Activated CD8-positive, alpha-beta memory T cell treated with anti-CD3 and anti-CD28 coated beads for 48 hours (primary cell): ENCODE measurements around the gene TRAK1.

ENCODE experiments used
- DNase-seq, 3 experiments: peaks; one replicate each; pipeline ENCODE4 v3.0.0-alpha.2; 2020; ENCODE audit warnings: low read depth in 2 of 3, low spot score in 2 of 3

The TRAK1 gene

DNA sequence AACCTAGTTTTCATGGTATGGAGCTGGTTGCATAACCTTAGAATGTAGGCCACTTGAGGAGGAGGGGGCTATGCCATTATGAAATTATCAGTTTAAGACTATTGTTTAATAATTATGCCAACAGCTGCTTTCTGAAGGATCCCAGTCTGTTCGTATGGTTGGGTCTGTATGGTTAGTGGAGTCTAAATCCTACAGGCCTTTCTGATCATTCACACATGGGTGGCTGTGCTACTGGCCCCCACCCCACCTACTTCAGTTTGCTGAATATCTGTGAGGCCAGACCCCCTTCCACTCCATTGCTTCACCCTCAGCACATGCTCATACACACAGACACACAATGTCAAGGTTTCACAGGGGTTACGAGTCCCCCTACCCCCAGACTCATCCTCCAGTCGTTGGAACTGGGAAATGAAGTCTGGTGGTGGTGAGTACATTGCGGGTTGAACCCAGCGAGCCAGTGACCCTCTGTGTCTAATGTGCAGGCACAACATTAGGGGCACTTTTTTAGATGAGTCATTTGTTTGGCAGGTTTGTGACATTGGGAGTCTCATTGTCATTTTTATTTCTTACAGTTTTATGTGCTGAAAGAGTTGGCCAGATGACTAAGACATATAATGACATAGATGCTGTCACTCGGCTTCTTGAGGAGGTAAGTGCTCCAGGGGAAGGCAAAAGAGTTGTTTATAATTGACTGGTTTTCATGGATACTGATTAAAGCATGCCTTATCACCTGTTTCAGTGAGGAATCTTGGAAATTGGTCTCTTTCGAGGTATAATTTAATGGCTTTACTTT lies 85.3 kb downstream of the TRAK1 start:
- no peak for DNase-seq

GRCh38 chr3:42177068-42177800 lies 86.1 kb downstream of the TRAK1 start:
- no peak for DNase-seq

- no peak for DNase-seq
These were observed 86.6 kb downstream of the TRAK1 start for GRCh38 chr3:42177801-42178150.

GRCh38 chr3:42179110-42179725 lies 88.1 kb downstream of the TRAK1 start:
- no peak for DNase-seq

GRCh38 chr3:42180901-42181300 lies 89.7 kb downstream of the TRAK1 start:
- no peak for DNase-seq

DNA sequence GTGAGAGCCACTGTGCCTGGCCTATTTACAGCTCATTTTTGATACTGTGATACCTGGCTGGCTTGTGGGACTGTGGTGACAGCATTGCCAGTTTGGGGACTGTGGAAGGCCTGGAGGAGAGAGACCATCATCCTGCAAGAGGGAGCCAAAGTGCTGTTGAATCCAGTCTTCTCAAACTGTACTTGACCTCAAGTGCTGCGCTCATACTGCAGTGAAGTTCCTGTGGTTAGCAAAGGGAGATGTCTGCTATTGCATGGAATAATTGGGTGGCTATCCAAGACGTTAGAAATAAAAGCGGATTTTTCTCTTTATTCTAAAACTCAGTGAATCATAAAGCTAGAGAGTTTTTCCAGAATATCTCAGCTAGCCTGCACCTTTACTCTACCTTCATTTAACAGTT lies 91.4 kb downstream of the TRAK1 start:
- DNase-seq, result no peak

- no peak for DNase-seq
These were observed 93.0 kb downstream of the TRAK1 start for GRCh38 chr3:42183991-42184632.

GRCh38 chr3:42184651-42185443 lies 93.7 kb downstream of the TRAK1 start:
- no peak for DNase-seq

GRCh38 chr3:42187936-42188335 lies 96.8 kb downstream of the TRAK1 start:
- DNase-seq, result no peak

DNA sequence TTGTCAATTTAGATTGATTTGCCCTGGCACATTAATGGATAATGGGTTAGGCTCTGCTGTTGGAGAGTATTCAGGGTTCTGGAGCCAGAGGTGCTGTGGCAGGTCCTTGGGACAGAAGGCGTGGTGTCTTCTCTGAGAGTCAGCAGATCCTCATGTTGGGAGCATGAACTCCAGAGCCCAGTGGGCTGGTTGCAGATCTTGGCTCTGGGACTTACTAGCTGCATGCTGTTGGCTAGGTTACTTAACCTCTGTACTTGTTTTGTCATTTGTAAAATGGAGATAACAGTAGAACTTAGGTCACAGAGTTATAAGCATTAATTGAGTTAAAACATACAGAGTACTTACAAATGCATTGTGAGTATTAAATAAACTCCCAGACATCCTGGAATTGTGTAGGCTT lies 97.2 kb downstream of the TRAK1 start:
- no peak for DNase-seq

GRCh38 chr3:42189001-42189460 lies 97.9 kb downstream of the TRAK1 start:
- DNase-seq, result no peak

DNA sequence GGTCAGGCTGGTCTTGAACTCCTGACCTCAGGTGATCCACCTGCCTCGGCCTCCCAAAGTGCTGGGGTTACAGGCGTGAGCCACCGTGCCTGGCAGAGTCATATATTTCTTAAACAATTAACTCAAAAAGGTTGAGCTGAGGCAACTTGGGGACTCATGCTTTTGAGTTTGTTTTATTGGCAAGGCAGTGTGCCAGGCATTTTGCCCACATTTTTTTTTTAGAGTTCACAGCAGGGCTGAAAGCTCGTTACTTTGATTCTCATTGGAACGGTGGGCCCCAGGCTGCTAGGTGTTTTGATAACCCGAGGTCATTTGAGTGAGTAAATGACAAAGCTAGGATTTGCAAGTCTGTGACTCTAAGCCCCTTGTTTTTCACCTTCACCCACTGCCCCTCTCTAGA lies 98.6 kb downstream of the TRAK1 start:
- DNase-seq, result no peak

GRCh38 chr3:42190701-42191442 lies 99.7 kb downstream of the TRAK1 start:
- peak; percentile 16 to 62 (median 57) for DNase-seq

DNA sequence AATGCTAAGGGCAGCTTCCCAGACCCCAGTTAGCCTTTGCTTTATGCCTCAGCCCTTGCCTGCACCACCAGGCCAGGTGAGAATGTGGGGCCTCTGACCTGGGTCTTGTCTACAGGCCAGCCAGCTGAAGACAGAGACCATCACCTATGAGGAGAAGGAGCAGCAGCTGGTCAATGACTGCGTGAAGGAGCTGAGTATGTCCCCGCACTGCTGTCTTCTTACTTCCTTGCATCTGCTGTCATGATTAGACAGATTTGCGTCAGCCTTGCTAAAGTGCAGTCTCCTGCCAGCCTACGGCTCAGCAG lies 100.2 kb downstream of the TRAK1 start:
- no peak for DNase-seq

DNA sequence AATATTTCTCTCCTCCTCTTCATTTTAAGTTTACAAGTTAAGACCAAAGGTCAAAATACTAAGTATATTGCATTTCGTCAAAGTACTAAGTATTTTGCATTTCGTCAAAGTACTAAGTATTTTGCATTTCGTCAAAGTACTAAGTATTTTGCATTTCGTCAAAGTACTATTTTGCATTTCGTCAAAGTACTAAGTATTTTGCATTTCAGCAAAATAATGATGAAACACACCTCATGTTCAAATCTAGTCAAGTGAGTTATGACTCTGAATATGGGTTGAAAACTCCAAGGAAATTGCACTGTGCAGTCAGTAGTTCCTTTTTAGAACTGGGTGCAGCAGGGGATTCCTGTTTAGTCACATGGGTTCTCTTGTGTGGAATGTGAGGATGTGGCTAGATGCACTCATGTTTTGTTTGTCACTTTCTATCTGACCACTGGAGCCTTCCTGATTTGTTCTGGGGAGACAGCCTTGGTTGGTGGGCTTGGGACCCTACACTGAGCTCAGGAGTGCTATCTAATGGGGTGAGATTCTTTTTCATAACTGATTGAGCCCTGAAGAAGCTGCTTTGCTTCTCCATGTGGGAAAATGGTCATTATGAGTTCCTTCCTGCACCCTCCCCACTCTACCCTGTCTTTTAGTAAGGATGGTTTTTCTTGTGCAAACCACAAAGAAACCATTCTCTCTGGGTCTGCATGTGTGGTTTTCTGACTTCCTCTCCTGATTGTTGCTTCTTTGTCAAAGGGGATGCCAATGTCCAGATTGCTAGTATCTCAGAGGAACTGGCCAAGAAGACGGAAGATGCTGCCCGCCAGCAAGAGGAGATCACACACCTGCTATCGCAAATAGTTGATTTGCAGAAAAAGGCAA lies 101.4 kb downstream of the TRAK1 start:
- DNase-seq, result no peak

GRCh38 chr3:42194943-42195510 lies 103.9 kb downstream of the TRAK1 start:
- no peak for DNase-seq

DNA sequence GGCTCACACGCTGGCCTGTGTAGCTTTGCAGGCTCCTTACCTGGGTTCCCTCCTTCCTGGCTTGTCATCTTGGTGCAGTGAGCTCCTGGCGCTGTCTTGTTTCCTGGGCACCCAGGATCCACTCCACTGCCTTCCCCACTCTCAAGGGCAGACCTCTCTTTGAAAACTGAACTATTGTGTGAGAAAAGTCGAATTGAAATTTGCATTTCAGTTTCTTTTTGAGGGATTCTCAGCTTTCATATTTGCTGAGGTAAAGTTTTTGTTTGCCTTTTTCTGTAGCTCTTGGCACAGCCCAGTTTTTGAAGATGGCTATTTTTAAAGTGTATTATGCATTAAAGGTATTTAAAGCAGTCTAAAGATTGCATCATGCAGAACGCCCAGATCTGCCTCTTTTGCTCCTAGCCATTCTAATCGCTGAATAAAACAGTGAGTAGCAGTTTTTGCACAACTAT lies 104.7 kb downstream of the TRAK1 start:
- DNase-seq, result no peak

- DNase-seq, result no peak
These were observed 107.6 kb downstream of the TRAK1 start for GRCh38 chr3:42198709-42199108.
